Activated gamma-delta T cell treated with anti-CD3 and anti-CD28 coated beads, Interleukin-2, amount 50 U/mL, for 16 hours (primary cell): ENCODE measurements around the gene APAF1.

Source experiments
- DNase-seq: peaks from one replicate; pipeline ENCODE4 v3.0.0-alpha.2; 2020; ENCODE audit warnings: low read depth

The APAF1 gene

DNA sequence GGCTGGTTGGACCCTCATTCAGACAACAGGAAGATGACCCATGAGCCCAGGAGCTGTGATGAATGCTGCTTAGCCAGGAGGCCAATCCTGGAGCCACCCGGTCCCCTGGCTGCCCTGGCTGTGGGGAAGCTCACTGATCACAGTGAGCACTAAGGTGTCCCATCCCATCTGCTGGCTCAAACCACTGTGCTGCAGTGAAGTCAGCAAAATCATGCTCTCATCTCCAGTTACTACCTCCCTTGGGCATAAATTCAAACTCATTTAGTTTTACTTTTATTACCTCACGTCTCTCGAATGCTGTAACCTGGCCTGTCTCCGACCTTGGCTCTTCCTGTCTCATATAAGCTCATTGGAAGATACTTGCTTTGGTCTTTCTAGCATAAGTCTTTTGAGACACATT, 112.4 kb downstream of the APAF1 start:
- DNase-seq = no peak

DNA sequence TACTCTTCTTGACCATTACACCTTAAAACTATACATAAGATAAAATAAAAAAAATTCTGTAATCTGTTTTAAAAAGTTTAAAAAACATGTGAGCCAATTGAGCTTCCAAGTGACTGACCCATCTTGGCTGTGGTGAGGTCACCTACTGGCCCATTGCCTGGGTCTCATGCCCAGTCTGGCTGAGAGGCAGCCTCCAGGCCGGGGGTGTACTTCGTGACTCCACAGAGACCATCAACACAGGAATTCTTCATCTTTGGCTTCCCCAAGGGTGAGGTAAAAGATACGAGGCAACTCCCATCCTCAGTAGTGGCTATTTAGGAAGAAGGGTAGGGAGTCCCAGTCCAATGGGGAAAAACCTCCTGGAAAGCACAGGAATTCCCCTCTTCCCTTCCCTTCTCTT, 113.2 kb downstream of the APAF1 start:
- no peak for DNase-seq

DNA sequence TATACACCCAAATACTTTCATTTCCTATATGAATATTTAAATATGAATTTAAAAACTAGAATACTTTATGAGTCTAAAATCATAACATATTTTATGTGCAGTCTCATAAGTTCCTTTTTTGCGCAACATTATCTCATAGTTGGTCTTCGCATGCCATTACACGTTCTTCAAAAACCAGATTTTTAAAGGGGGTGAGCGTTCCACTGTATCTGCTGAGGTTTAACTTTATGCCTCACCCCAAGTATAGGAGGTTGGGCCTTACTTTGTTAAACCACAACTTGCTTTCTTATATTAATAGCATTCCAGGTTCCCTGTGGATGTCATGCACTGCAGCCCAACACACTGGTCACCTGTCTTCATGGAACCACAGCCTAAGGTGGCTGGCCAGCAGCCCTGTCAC, 118.6 kb downstream of the APAF1 start:
- no peak for DNase-seq

DNA sequence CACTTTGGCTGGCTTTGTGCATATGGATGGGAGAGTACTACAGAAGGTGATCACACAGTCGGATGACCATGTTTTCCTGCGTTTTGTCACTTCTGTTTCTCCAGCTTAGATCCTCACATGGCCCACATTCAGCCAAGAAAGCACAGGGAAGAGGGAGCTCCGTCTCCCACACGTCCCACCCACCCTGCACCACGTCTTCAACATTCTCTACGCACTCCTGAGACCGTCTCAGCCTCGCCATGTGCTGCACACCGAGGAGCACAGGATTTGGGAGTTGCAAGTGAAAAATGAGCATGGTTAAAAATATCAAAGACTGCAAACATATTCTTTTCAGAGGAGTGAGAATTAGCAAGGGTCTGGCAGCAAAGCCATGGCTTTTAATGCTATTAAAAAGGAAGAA, 122.2 kb downstream of the APAF1 start:
- DNase-seq = no peak

DNA sequence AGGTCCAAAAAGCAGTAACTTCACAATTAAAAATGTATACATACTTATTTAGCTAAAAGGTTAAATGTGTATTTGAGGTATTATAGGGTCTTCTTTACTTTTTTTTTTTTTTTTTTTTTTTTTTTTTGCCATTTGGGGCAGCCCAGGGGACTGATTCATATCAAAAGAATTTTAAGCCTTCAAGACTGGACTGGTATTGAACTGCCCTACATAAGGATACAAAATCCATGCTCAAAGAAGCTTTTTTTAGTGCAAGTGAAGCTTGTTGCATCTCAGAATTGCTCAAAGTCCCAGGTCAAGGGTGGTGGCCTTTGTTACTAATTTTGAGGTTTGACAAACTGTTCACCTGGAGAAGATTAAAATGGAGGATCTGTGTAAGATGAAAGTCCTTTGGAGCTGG, 124.0 kb downstream of the APAF1 start:
- no peak for DNase-seq

DNA sequence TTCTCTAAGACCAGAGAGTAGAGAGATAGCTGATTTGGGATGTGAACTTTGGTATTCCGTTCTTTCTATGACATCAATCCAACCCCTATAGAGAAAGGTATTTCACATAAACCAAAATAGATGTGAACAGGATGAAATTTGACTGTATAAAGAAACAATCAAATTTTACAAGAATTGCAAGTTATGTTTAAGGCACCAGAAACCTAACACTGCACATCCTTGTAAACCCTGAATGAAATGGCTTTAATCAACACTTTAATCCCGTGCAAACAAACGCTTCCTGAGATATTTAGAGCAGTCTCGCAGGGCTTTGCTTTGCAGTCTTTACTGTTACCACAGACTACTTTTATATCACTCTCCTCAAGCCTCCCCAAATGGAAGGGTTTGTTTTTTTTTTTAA, 125.1 kb downstream of the APAF1 start:
- DNase-seq = no peak

DNA sequence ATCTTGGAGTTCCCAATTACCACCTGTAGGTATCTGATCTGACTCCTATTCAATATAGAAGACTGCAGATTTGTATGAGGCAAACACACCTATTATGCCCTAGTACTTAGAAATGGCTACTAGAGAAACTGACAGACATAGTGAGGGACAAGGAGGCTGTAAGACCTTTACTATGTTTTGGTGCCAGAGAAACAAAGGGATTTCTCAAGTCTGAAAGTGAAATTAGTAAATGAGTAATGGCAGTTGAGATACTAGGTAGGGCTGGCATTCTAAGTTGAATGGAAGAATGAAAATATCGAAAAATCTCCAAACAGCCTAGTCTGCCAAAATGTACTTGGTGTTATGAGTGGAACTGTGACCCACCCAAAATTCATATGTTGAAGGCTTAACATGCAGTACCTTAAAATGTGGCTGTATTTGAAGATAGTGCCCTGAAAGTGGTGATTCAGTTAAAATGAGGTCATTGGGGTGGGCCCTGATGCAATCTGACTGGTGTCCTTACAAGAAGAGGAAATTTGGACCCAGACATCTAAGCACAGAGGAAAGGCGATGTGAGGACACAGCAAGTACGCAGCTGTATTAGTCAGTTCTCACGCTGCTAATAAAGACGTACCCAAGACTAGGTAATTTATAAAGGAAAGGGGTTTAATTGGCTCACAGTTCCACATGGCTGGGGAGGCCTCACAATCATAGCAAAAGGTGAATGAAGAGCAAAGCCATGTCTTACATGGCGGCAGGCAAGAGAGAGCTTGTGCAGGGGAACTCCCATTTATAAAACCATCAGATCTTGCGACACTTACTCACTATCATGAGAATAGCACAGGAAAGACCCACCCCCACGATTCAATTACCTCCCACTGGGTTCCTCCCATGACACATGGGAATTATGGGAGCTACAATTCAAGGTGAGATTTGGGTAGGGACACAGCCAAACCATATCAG, 127.0 kb downstream of the APAF1 start:
- DNase-seq = no peak

DNA sequence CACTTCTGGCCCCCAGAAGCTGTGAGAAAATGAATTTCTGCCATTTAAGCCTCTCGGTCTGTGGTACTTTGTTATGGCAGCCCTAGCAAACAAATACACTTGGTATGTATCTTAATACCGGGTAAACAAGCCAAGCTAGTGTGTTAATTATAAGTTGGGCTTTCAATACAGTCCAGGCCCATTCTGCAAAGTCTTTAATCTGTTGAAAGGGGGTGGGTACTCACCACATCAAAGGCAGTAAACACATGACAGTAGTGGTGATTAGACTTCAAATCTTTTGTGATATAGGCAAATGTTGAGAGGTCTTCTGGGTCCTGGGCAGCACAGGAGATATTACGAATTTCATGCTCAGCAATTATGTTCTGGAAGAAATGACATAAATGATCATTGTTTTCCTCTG, 127.7 kb downstream of the APAF1 start:
- no peak for DNase-seq

DNA sequence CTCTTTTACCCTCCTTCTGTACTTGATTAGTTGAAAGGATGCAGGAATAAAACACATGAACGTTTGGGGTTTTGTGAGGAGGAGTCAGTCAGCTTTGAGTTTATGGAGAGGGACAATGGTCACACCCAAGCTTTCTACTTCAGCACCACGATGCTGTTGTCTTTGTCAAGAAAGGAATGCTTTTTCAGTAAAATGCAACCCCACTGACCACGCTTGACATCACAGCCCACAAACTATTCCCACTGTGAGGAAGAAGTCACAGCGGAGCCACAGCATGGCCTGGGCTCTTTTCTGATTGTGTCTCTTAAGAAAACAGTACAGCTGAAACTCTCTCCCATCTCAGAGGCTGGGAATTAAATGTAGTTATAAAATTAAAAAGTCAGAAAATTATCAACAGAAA, 135.2 kb downstream of the APAF1 start:
- DNase-seq = no peak

DNA sequence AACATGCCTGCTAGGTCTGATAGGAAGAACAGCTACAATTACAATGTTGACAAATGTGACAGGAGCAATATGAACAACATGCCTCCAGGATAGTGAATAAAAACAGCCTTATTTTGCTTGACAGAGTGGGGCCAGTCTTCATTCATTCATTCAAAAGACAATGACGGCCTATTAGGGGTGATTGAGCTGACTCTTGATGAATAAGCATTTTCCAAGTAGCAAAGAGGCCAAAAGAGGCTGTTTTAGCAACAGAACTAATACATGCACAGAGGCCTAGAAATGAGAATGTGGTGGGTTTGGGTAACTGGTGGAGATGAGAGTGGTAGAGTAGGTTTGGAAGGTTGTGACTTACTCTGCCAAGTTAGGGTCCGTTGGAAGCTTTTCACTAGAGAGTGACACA, 138.3 kb downstream of the APAF1 start:
- no peak for DNase-seq
